Measurements from ENCODE around the gene TUBB6.

TUBB6 gene

GRCh38 chr18:12278215-12278671 is 29.8 kb upstream of the TUBB6 start:
- Histone ChIP-seq H3K4me3 (ENCODE audit: low read depth, low read length) (no peak overlapping the region), H3K9me3 (ENCODE audit: control insufficient read depth, insufficient read depth, low read depth, low read length) (no peaks in the 10 kb centered on the region), H3K4me1 (ENCODE audit: control insufficient read depth, insufficient read depth, low read length) (no peaks in the 10 kb centered on the region), H3K36me3 (ENCODE audit: control insufficient read depth in 2 of 2, insufficient read depth in 1 of 2, low read length in 2 of 2) (no peaks in the 10 kb centered on the region), H3K27ac (ENCODE audit: extremely low read depth, low read depth, low read length) (no peak overlapping the region)
- POLR2A ChIA-PET: interaction anchor here (1.0 to 2.4 kb wide), 6 partner anchors 11 to 99 kb away, joined by 3 to 10 read pairs (median 4); partner anchors contain the start of genes AFG3L2 and TUBB6
- TF ChIP-seq ZNF626 (tag by site-specific recombination; IDR thresholded peaks at IDR 0.05): no peak
- TF ChIP-seq ZNF423 (tag by site-specific recombination; IDR thresholded peaks at IDR 0.05): no peak
- TF ChIP-seq ZNF621 (tag by site-specific recombination; IDR thresholded peaks at IDR 0.05): no peak
- no peak for TF ChIP-seq ZIC2 (tag by site-specific recombination; IDR thresholded peaks at IDR 0.05)
- TF ChIP-seq SCRT1 (tag by site-specific recombination; IDR thresholded peaks at IDR 0.05; ENCODE audit: borderline replicate concordance): no peak
- TF ChIP-seq PRDM1 (tag by site-specific recombination; IDR thresholded peaks at IDR 0.05): no peak
- peak; percentile 59; the same call in 1 of the 2 replicates for TF ChIP-seq CTCF (tag by site-specific recombination; IDR thresholded peaks at IDR 0.05)
- TF ChIP-seq ZNF561 (tag by site-specific recombination; IDR thresholded peaks at IDR 0.05; ENCODE audit: borderline replicate concordance): no peak
- CTCF ChIA-PET: interaction anchor here (0.5 to 3.5 kb wide), 11 partner anchors 8 to 1053 kb away, joined by 3 to 15 read pairs (median 4); no protein-coding TSS in a partner anchor

GRCh38 chr18:12278741-12279682 is 29.0 kb upstream of the TUBB6 start:
- no peak overlapping the region for H3K4me3 ChIP-seq (ENCODE audit: low read depth, low read length)
- no peaks in the 10 kb centered on the region for H3K4me1 ChIP-seq (ENCODE audit: control insufficient read depth, insufficient read depth, low read length)
- H3K9me3 ChIP-seq (ENCODE audit: control insufficient read depth, insufficient read depth, low read depth, low read length): no peaks in the 10 kb centered on the region
- no peak overlapping the region for H3K27ac ChIP-seq (ENCODE audit: extremely low read depth, low read depth, low read length)
- ChIA-PET POLR2A (interaction anchor here (0.6 to 2.4 kb wide), 7 partner anchors 7 to 98 kb away, joined by 3 to 10 read pairs (median 3); partner anchors contain the start of genes AFG3L2 and TUBB6), CTCF (interaction anchor here (0.5 to 3.5 kb wide), 10 partner anchors 7 to 1052 kb away, joined by 3 to 15 read pairs (median 6); no protein-coding TSS in a partner anchor)
- no peaks in the 10 kb centered on the region for H3K36me3 ChIP-seq (ENCODE audit: control insufficient read depth in 2 of 2, insufficient read depth in 1 of 2, low read length in 2 of 2)
- TF ChIP-seq ZNF792 (tag by site-specific recombination; IDR thresholded peaks at IDR 0.05) (no peak), ZNF629 (tag by site-specific recombination; IDR thresholded peaks at IDR 0.05) (no peak), ZNF660 (tag by site-specific recombination; IDR thresholded peaks at IDR 0.05) (no peak), ZNF157 (tag by site-specific recombination; IDR thresholded peaks at IDR 0.05) (no peak), ZNF645 (tag by site-specific recombination; IDR thresholded peaks at IDR 0.05) (no peak), ZNF548 (tag by site-specific recombination; IDR thresholded peaks at IDR 0.05) (no peak), ZNF132 (tag by site-specific recombination; IDR thresholded peaks at IDR 0.05; ENCODE audit: borderline replicate concordance) (no peak), ZNF133 (tag by site-specific recombination; IDR thresholded peaks at IDR 0.05) (no peak), ZSCAN18 (tag by site-specific recombination; IDR thresholded peaks at IDR 0.05) (no peak), ZNF292 (tag by site-specific recombination; IDR thresholded peaks at IDR 0.05; ENCODE audit: borderline replicate concordance, low read depth) (no peak), ZNF404 (tag by site-specific recombination; IDR thresholded peaks at IDR 0.05) (no peak), ZNF16 (tag by site-specific recombination; IDR thresholded peaks at IDR 0.05; ENCODE audit: low read depth) (no peak), ZNF398 (tag by site-specific recombination; IDR thresholded peaks at IDR 0.05) (no peak), ZNF239 (tag by site-specific recombination; IDR thresholded peaks at IDR 0.05) (no peak), ZIC2 (tag by site-specific recombination; IDR thresholded peaks at IDR 0.05) (peak; percentile 67), ZBTB20 (tag by site-specific recombination; IDR thresholded peaks at IDR 0.05) (peak; percentile 38; the same call in 1 of the 2 replicates), ZNF354C (tag by site-specific recombination; IDR thresholded peaks at IDR 0.05; ENCODE audit: borderline replicate concordance, low read depth) (no peak), HOXC10 (CRISPR knock-in tag; IDR thresholded peaks at IDR 0.05) (0 out of 2 replicates have a peak, but pooled peaks have one; percentile 52), ZNF521 (tag by site-specific recombination; IDR thresholded peaks at IDR 0.05) (no peak), SETDB1 (IDR thresholded peaks at IDR 0.05; ENCODE audit: insufficient read length, low read length) (no peak), TRIM28 (IDR thresholded peaks at IDR 0.05; ENCODE audit: borderline replicate concordance, low read length) (no peak), ZNF558 (tag by site-specific recombination; IDR thresholded peaks at IDR 0.05) (no peak)
